HCT116 (cell line): ENCODE measurements around the gene MROH7. TPM values are rescaled to one million over a fixed set of nuclear protein-coding genes. Genes with fewer than 3 reads are reported as not detected.

Source experiments
- ATAC-seq: fragments of 200-7000 bp; cut with Tn5 transposase; 2 replicates; pipeline ENCODE4 v1.9.1; 2020; ENCODE audit warnings: mild to moderate bottlenecking, moderate library complexity
- BruUV-seq: library from RNA; stranded (reverse); fragments of 400-500 nt; replicated peaks from 2 replicates; lab custom pipeline; 2021; lab: Mats Ljungman, UMichigan
- CTCF ChIA-PET: fragments of 300-600 bp; sonication (Branson Sonifier 250); formaldehyde crosslinking; loops from one replicate; lab custom pipeline; 2021; ENCODE audit warnings: antibody characterized with exemption; lab: Charles Lee
- POLR2A ChIA-PET: fragments of 300-600, 350-600 bp; sonication (Branson Sonifier 250); formaldehyde crosslinking; loops from one replicate; lab custom pipeline; 2021; ENCODE audit warnings: antibody characterized with exemption; lab: Charles Lee
- RAD21 ChIA-PET, 2 experiments: fragments of 300-600 bp; sonication (Branson Sonifier 250); formaldehyde crosslinking; loops; one replicate each; lab custom pipeline; 2023; ENCODE audit warnings: low total read pairs in 2 of 2; ENCODE audit not compliant: uncharacterized antibody in 2 of 2, unreplicated experiment in 2 of 2, low non-redundant PET in 1 of 2; lab: Charles Lee
- DNase-seq: peaks from one replicate; pipeline ENCODE4 v3.0.0-alpha.2; 2010; ENCODE audit warnings: low read depth, low spot score
- H2AFZ ChIP-seq: fragments of 200-600 bp; shearing (Covaris generic), sonication (generic); 2 replicates; pipeline ENCODE4 v1.6.1; 2017; ENCODE audit warnings: low read depth, mixed run types, mixed read lengths, antibody characterized with exemption, low read length; ENCODE audit not compliant: poor library complexity, severe bottlenecking
- H3K27ac ChIP-seq: 2 replicates; pipeline ENCODE4 v1.5.1; 2012; ENCODE audit warnings: low read depth, low read length
- H3K27me3 ChIP-seq: fragments of 200-600 bp; sonication (generic); 2 replicates; pipeline ENCODE4 v1.6.1; 2016; ENCODE audit warnings: mixed run types, low read length, mixed read lengths; ENCODE audit not compliant: insufficient read depth
- H3K36me3 ChIP-seq, 2 experiments: fragments of 200-500 bp in 1 of 2; fragments of 200-600 bp in 1 of 2; sonication (Bioruptor generic) in 1 of 2; sonication (generic) in 1 of 2; 2 replicates each; pipeline versions ENCODE4 v1.5.1 to v1.6.1; 2014 to 2016; ENCODE audit warnings: low read length in 2 of 2, inconsistent platforms in 1 of 2, mixed read lengths in 1 of 2, mixed run types in 1 of 2; ENCODE audit not compliant: insufficient read depth in 2 of 2, control insufficient read depth in 1 of 2
- H3K4me1 ChIP-seq, 2 experiments: fragments of 200-600 bp in 1 of 2; sonication (generic) in 1 of 2; 2 replicates each; pipeline versions ENCODE4 v1.5.1 to v1.6.1; 2012 to 2017; ENCODE audit warnings: low read length in 2 of 2, inconsistent platforms in 1 of 2, mild to moderate bottlenecking in 1 of 2, mixed read lengths in 1 of 2, mixed run types in 1 of 2, moderate library complexity in 1 of 2; ENCODE audit not compliant: insufficient read depth in 2 of 2, control insufficient read depth in 1 of 2
- H3K4me2 ChIP-seq: fragments of 200-600 bp; sonication (generic); 2 replicates; pipeline ENCODE4 v1.6.1; 2017; ENCODE audit warnings: mixed run types, low read length, mixed read lengths
- H3K4me3 ChIP-seq, 2 experiments: fragments of 200-600 bp in 1 of 2; sonication (generic) in 1 of 2; replicated peaks in 1 of 2; 2 replicates each; pipeline ENCODE4 v1.5.1; 2011 to 2016; ENCODE audit warnings: low read length in 2 of 2, control low read depth in 1 of 2, low read depth in 1 of 2, mild to moderate bottlenecking in 1 of 2, mixed read lengths in 1 of 2, mixed run types in 1 of 2
- H3K79me2 ChIP-seq: fragments of 200-600 bp; sonication (generic); 2 replicates; pipeline ENCODE4 v1.6.1; 2017; ENCODE audit warnings: mild to moderate bottlenecking, mixed run types, low read length, moderate library complexity, mixed read lengths; ENCODE audit not compliant: insufficient read depth
- H3K9ac ChIP-seq: fragments of 200-600 bp; sonication (generic); 2 replicates; pipeline ENCODE4 v1.6.1; 2016; ENCODE audit warnings: low read length, mixed read lengths
- H3K9me2 ChIP-seq: fragments of 200-600 bp; sonication (generic), shearing (Covaris generic); 2 replicates; pipeline ENCODE4 v1.6.1; 2017; ENCODE audit warnings: mixed run types, mild to moderate bottlenecking, moderate library complexity; ENCODE audit not compliant: insufficient read depth
- H3K9me3 ChIP-seq, 2 experiments: fragments of 200-500 bp in 1 of 2; fragments of 200-600 bp in 1 of 2; sonication (Bioruptor generic) in 1 of 2; sonication (generic) in 1 of 2; 2 replicates each; pipeline ENCODE4 v1.6.1; 2014 to 2017; ENCODE audit warnings: low read length in 2 of 2, mixed read lengths in 2 of 2, inconsistent platforms in 1 of 2, low read depth in 1 of 2, mild to moderate bottlenecking in 1 of 2, mixed run types in 1 of 2, moderate library complexity in 1 of 2; ENCODE audit not compliant: control insufficient read depth in 1 of 2, insufficient read depth in 1 of 2
- H4K20me1 ChIP-seq: fragments of 200-600 bp; sonication (generic), shearing (Covaris generic); 2 replicates; pipeline ENCODE4 v1.6.1; 2017; ENCODE audit warnings: mixed run types, mild to moderate bottlenecking, moderate library complexity; ENCODE audit not compliant: insufficient read depth
- ATF3 ChIP-seq: IDR thresholded peaks from 2 replicates; pipeline ENCODE4 v1.6.1; 2012
- CBX3 ChIP-seq: IDR thresholded peaks from 2 replicates; pipeline ENCODE4 v1.6.1; 2012; ENCODE audit warnings: low read depth
- POLR2A ChIP-seq: IDR thresholded peaks from 2 replicates; pipeline ENCODE4 v1.7.0; 2011; ENCODE audit warnings: borderline replicate concordance; ENCODE audit not compliant: insufficient read depth, insufficient read length; ENCODE audit errors: extremely low read depth
- SIN3A ChIP-seq: IDR thresholded peaks from 2 replicates; pipeline ENCODE4 v1.6.1; 2012; ENCODE audit warnings: low read depth
- ZBTB33 ChIP-seq: IDR thresholded peaks from 2 replicates; pipeline ENCODE4 v1.6.1; 2011; ENCODE audit warnings: mild to moderate bottlenecking, low read length, moderate library complexity; ENCODE audit not compliant: insufficient replicate concordance; ENCODE audit errors: extremely low read depth
- intact Hi-C: fragments of 100-400 bp; cut with micrococcal nuclease; formaldehyde crosslinking; loops from 2 replicates; pipeline ENCODE4 v1.10.0; 2022
- total RNA-seq: library from RNA; stranded (reverse); gene quantifications from one replicate; pipeline ENCODE4 v1.2.1, GENCODE V29; 2021; ENCODE audit not compliant: unreplicated experiment

The MROH7 gene
- total RNA-seq, 1 experiment from 2014 or later, result 1.1 TPM

GRCh38 chr1:54666333-54666732 lies 24.7 kb downstream of the MROH7 start:
- no peaks in the 10 kb centered on the region for H3K9me2 ChIP-seq
- ChIA-PET RAD21 (no interaction called here), CTCF (no interaction called here), POLR2A (no interaction called here)
- no peaks in the 10 kb centered on the region for H4K20me1 ChIP-seq
- TF ChIP-seq ATF3 (no peak), POLR2A (no peak), CBX3 (no peak), ZBTB33 (no peak)
- no peak overlapping the region for H3K4me2 ChIP-seq
- intact Hi-C loops, result no loop called here
- H3K79me2 ChIP-seq, result no peaks in the 10 kb centered on the region
- H3K4me3 ChIP-seq, result no peak overlapping the region
- no peak for ATAC-seq
- no TSS peak for BruUV-seq
- H3K36me3 ChIP-seq, result no peaks in the 10 kb centered on the region
- no peak overlapping the region for H2AFZ ChIP-seq
- no peak overlapping the region for H3K9ac ChIP-seq
- no peaks in the 10 kb centered on the region for H3K9me3 ChIP-seq
- no peak for DNase-seq
- no peak overlapping the region for H3K27ac ChIP-seq
- H3K27me3 ChIP-seq, result no peaks in the 10 kb centered on the region
- no peaks in the 10 kb centered on the region for H3K4me1 ChIP-seq

GRCh38 chr1:54667797-54668196 lies 26.2 kb downstream of the MROH7 start:
- no peaks in the 10 kb centered on the region for H3K4me1 ChIP-seq
- ChIA-PET POLR2A (no interaction called here), RAD21 (no interaction called here), CTCF (interaction anchor here (0.7 kb wide), 1 partner anchor 104 kb away, joined by 3 read pairs; no protein-coding TSS in a partner anchor)
- no peak overlapping the region for H3K4me3 ChIP-seq
- no peak overlapping the region for H3K9ac ChIP-seq
- no peak overlapping the region for H3K27ac ChIP-seq
- H2AFZ ChIP-seq, result no peak overlapping the region
- no peaks in the 10 kb centered on the region for H3K9me3 ChIP-seq
- BruUV-seq, result no TSS peak
- TF ChIP-seq SIN3A, result no peak
- no peaks in the 10 kb centered on the region for H3K9me2 ChIP-seq
- H3K4me2 ChIP-seq, result no peak overlapping the region
- intact Hi-C loops, result no loop called here
- H3K36me3 ChIP-seq, result no peaks in the 10 kb centered on the region
- H4K20me1 ChIP-seq, result no peaks in the 10 kb centered on the region
- no peak for DNase-seq
- no peaks in the 10 kb centered on the region for H3K79me2 ChIP-seq
- no peaks in the 10 kb centered on the region for H3K27me3 ChIP-seq
- ATAC-seq, result no peak
